ENCODE results near the gene HSF2BP.

GRCh38 chr21:43703035-43703880 lies 44.0 kb upstream of the HSF2BP start:
- TF ChIP-seq NFIC (IDR thresholded peaks at IDR 0.05) (no peak), RAD21 (IDR thresholded peaks at IDR 0.05; ENCODE audit: low read depth) (no peak), EP300 (IDR thresholded peaks at IDR 0.05; ENCODE audit: borderline replicate concordance) (no peak), CEBPB (IDR thresholded peaks at IDR 0.05) (no peak), TAF1 (IDR thresholded peaks at IDR 0.05; ENCODE audit: low read depth) (no peak), CREB1 (IDR thresholded peaks at IDR 0.05; ENCODE audit: low read depth) (no peak), MAX (IDR thresholded peaks at IDR 0.05) (no peak), USF1 (IDR thresholded peaks at IDR 0.05) (no peak), TCF12 (IDR thresholded peaks at IDR 0.05; ENCODE audit: low read depth) (no peak)

Data from Ishikawa (cell line).